Measurements from ENCODE around the gene DDX20. TPM values are rescaled to one million over a fixed set of nuclear protein-coding genes. Genes with fewer than 3 reads are reported as not detected.

The DDX20 gene
- total RNA-seq (10 to 100 TPM; 22.2 to 26.0 TPM), polyA plus RNA-seq (10 to 100 TPM; 10.1 to 13.9 TPM)

- Mint-ChIP-seq H3K27ac (peak within 1 kb of the TSS; percentile 97 to 100 (median 99)), H3K4me1 (peaks cover 26 to 36% (median 33%) of the 10 kb centered on the region in 4 donors), H3K36me3 (peaks cover 12 to 32% of the 10 kb centered on the region in 2 donors), H3K27me3 (peaks cover 0 to 2% of the 10 kb centered on the region in 2 donors), H3K9me3 (peaks cover 0 to 9% (median 0%) of the 10 kb centered on the region in 8 donors), H3K4me3 (peak within 1 kb of the TSS; percentile 90 to 100 (median 98))
- peak within 1 kb of the TSS; percentile 93 for H3K27ac ChIP-seq (ENCODE audit: low read depth, low read length)
- no peaks in the 10 kb centered on the region for H3K27me3 ChIP-seq (ENCODE audit: insufficient read depth, low read length)
- peak; percentile 94 to 96 (median 95) for DNase-seq
- peaks cover 20% of the 10 kb centered on the region for H3K4me1 ChIP-seq (ENCODE audit: insufficient read depth, low read length)
- peak within 1 kb of the TSS; percentile 63 to 92 for H3K4me3 ChIP-seq (ENCODE audit: low read length in 2 of 2)
- H3K36me3 ChIP-seq (ENCODE audit: insufficient read depth, low read length): peaks cover 17% of the 10 kb centered on the region
- POLR2A ChIA-PET (ENCODE audit: partially characterized antibody): interaction anchor here (0.6 to 4.0 kb wide), 24 partner anchors 10 to 968 kb away, joined by 3 to 47 read pairs (median 4); partner anchors contain the start of genes ATP5PB, INKA2, RAP1A and WDR77
- intact Hi-C loops (cut with micrococcal nuclease): loop anchor here (1.0 to 5.0 kb wide), 10 partner anchors 16 to 1417 kb away; partner anchors contain the start of genes ATP5PB, CAPZA1, INKA2 and LRIF1
- CTCF ChIA-PET (ENCODE audit: partially characterized antibody): interaction anchor here (0.7 to 8.0 kb wide), 16 partner anchors 8 to 534 kb away, joined by 3 to 73 read pairs (median 4); partner anchors contain the start of gene INKA2
- no peaks in the 10 kb centered on the region for H3K9me3 ChIP-seq (ENCODE audit: control insufficient read depth in 1 of 2, low read length in 2 of 2)
Measured at GRCh38 chr1:111755331-111756123, at the start of gene DDX20. Gene DDX20 (plus strand): TSS chr1:111755901. CDS start chr1:111755925, 24 bp downstream.

GRCh38 chr1:111706921-111707320 is 48.8 kb upstream of the DDX20 start:
- intact Hi-C loops (cut with micrococcal nuclease): loop anchor here (5.0 kb wide), 1 partner anchor 45 kb away; no protein-coding TSS in a partner anchor
- Mint-ChIP-seq H3K4me1 (peaks cover 0 to 8% (median 6%) of the 10 kb centered on the region in 4 donors), H3K36me3 (peaks cover 42 to 69% of the 10 kb centered on the region in 2 donors), H3K27me3 (no peaks in the 10 kb centered on the region), H3K27ac (peak overlapping the region in 6 of 7 donors; percentile 3 to 89 (median 71)), H3K4me3 (no peak overlapping the region), H3K9me3 (no peaks in the 10 kb centered on the region)
- Histone ChIP-seq H3K27me3 (ENCODE audit: insufficient read depth, low read length) (no peaks in the 10 kb centered on the region), H3K4me1 (ENCODE audit: insufficient read depth, low read length) (no peaks in the 10 kb centered on the region), H3K9me3 (ENCODE audit: control insufficient read depth in 1 of 2, low read length in 2 of 2) (no peaks in the 10 kb centered on the region), H3K36me3 (ENCODE audit: insufficient read depth, low read length) (peaks cover 61% of the 10 kb centered on the region), H3K4me3 (ENCODE audit: low read length in 2 of 2) (no peak overlapping the region), H3K27ac (ENCODE audit: low read depth, low read length) (no peak overlapping the region)
- DNase-seq: no peak
- CTCF ChIA-PET (ENCODE audit: partially characterized antibody): interaction anchor here (1.0 to 5.9 kb wide), 5 partner anchors 8 to 199 kb away, joined by 3 to 43 read pairs (median 3); no protein-coding TSS in a partner anchor
- POLR2A ChIA-PET (ENCODE audit: partially characterized antibody): interaction anchor here (0.9 kb wide), 1 partner anchor 198 kb away, joined by 3 read pairs; no protein-coding TSS in a partner anchor

GRCh38 chr1:111707906-111708305 is 47.8 kb upstream of the DDX20 start:
- POLR2A ChIA-PET (ENCODE audit: partially characterized antibody): interaction anchor here (0.9 kb wide), 1 partner anchor 199 kb away, joined by 3 read pairs; no protein-coding TSS in a partner anchor
- intact Hi-C loops (cut with micrococcal nuclease): loop anchor here (5.0 kb wide), 1 partner anchor 46 kb away; no protein-coding TSS in a partner anchor
- Histone ChIP-seq H3K27ac (ENCODE audit: low read depth, low read length) (no peak overlapping the region), H3K4me3 (ENCODE audit: low read length in 2 of 2) (no peak overlapping the region), H3K4me1 (ENCODE audit: insufficient read depth, low read length) (no peaks in the 10 kb centered on the region), H3K9me3 (ENCODE audit: control insufficient read depth in 1 of 2, low read length in 2 of 2) (no peaks in the 10 kb centered on the region), H3K36me3 (ENCODE audit: insufficient read depth, low read length) (peaks cover 61% of the 10 kb centered on the region), H3K27me3 (ENCODE audit: insufficient read depth, low read length) (no peaks in the 10 kb centered on the region)
- peak overlapping the region in 5 of 7 donors; percentile 3 to 65 (median 50) for H3K27ac Mint-ChIP-seq
- CTCF ChIA-PET (ENCODE audit: partially characterized antibody): interaction anchor here (1.3 to 1.5 kb wide), 2 partner anchors 10 to 200 kb away, joined by 3 to 6 read pairs; no protein-coding TSS in a partner anchor
- H3K4me1 Mint-ChIP-seq: peaks cover 0 to 6% (median 6%) of the 10 kb centered on the region in 4 donors
- no peaks in the 10 kb centered on the region for H3K9me3 Mint-ChIP-seq
- H3K27me3 Mint-ChIP-seq: no peaks in the 10 kb centered on the region
- peaks cover 38 to 67% of the 10 kb centered on the region in 2 donors for H3K36me3 Mint-ChIP-seq
- DNase-seq: no peak
- no peak overlapping the region for H3K4me3 Mint-ChIP-seq

GRCh38 chr1:111709986-111710385 is 45.7 kb upstream of the DDX20 start:
- H3K27ac Mint-ChIP-seq: peak overlapping the region in 6 of 7 donors; percentile 0 to 58 (median 13)
- intact Hi-C loops (cut with micrococcal nuclease): loop anchor here (5.0 kb wide), 2 partner anchors 48 to 228 kb away; no protein-coding TSS in a partner anchor
- Histone ChIP-seq H3K4me3 (ENCODE audit: low read length in 2 of 2) (no peak overlapping the region), H3K27ac (ENCODE audit: low read depth, low read length) (no peak overlapping the region), H3K4me1 (ENCODE audit: insufficient read depth, low read length) (peaks cover 3% of the 10 kb centered on the region), H3K36me3 (ENCODE audit: insufficient read depth, low read length) (peaks cover 47% of the 10 kb centered on the region), H3K9me3 (ENCODE audit: control insufficient read depth in 1 of 2, low read length in 2 of 2) (no peaks in the 10 kb centered on the region), H3K27me3 (ENCODE audit: insufficient read depth, low read length) (no peaks in the 10 kb centered on the region)
- H3K9me3 Mint-ChIP-seq: no peaks in the 10 kb centered on the region
- no peak overlapping the region for H3K4me3 Mint-ChIP-seq
- DNase-seq: no peak
- no peaks in the 10 kb centered on the region for H3K27me3 Mint-ChIP-seq
- H3K36me3 Mint-ChIP-seq: peaks cover 27 to 58% of the 10 kb centered on the region in 2 donors
- POLR2A ChIA-PET (ENCODE audit: partially characterized antibody): no interaction called here
- peaks cover 0 to 7% (median 5%) of the 10 kb centered on the region in 4 donors for H3K4me1 Mint-ChIP-seq
- CTCF ChIA-PET (ENCODE audit: partially characterized antibody): interaction anchor here (1.0 to 7.4 kb wide), 3 partner anchors 44 to 201 kb away, joined by 3 to 73 read pairs (median 60); partner anchors contain the start of gene DDX20

- Histone ChIP-seq H3K9me3 (ENCODE audit: control insufficient read depth in 1 of 2, low read length in 2 of 2) (no peaks in the 10 kb centered on the region), H3K4me1 (ENCODE audit: insufficient read depth, low read length) (peaks cover 3% of the 10 kb centered on the region), H3K4me3 (ENCODE audit: low read length in 2 of 2) (no peak overlapping the region), H3K27me3 (ENCODE audit: insufficient read depth, low read length) (no peaks in the 10 kb centered on the region), H3K36me3 (ENCODE audit: insufficient read depth, low read length) (peaks cover 13% of the 10 kb centered on the region), H3K27ac (ENCODE audit: low read depth, low read length) (no peak overlapping the region)
- intact Hi-C loops (cut with micrococcal nuclease): no loop called here
- ChIA-PET CTCF (ENCODE audit: partially characterized antibody) (interaction anchor here (0.9 to 7.4 kb wide), 11 partner anchors 9 to 235 kb away, joined by 3 to 79 read pairs (median 31); partner anchors contain the start of genes DDX20 and INKA2), POLR2A (ENCODE audit: partially characterized antibody) (interaction anchor here (0.8 to 2.5 kb wide), 3 partner anchors 38 to 208 kb away, joined by 3 to 7 read pairs (median 3); no protein-coding TSS in a partner anchor)
- Mint-ChIP-seq H3K36me3 (peaks cover 5 to 22% of the 10 kb centered on the region in 2 donors), H3K4me1 (peaks cover 6 to 12% (median 10%) of the 10 kb centered on the region in 4 donors), H3K9me3 (peaks cover 0 to 4% (median 0%) of the 10 kb centered on the region in 8 donors), H3K27ac (peak overlapping the region in 1 of 7 donors; percentile 21), H3K27me3 (no peaks in the 10 kb centered on the region), H3K4me3 (peak overlapping the region in 1 of 8 donors; percentile 49)
- no peak for DNase-seq
Measured at GRCh38 chr1:111716333-111716732, 39.4 kb upstream of the DDX20 start.

GRCh38 chr1:111717450-111717849 is 38.3 kb upstream of the DDX20 start:
- ChIA-PET POLR2A (ENCODE audit: partially characterized antibody) (no interaction called here), CTCF (ENCODE audit: partially characterized antibody) (no interaction called here)
- H3K27me3 ChIP-seq (ENCODE audit: insufficient read depth, low read length): no peaks in the 10 kb centered on the region
- H3K4me3 ChIP-seq (ENCODE audit: low read length in 2 of 2): no peak overlapping the region
- DNase-seq: no peak
- peaks cover 13% of the 10 kb centered on the region for H3K36me3 ChIP-seq (ENCODE audit: insufficient read depth, low read length)
- Mint-ChIP-seq H3K27ac (peak overlapping the region in 4 of 7 donors; percentile 1 to 71 (median 27)), H3K4me3 (peak overlapping the region in 1 of 8 donors; percentile 33), H3K4me1 (peaks cover 8 to 18% (median 11%) of the 10 kb centered on the region in 4 donors), H3K36me3 (peaks cover 5 to 15% of the 10 kb centered on the region in 2 donors), H3K9me3 (peaks cover 0 to 4% (median 0%) of the 10 kb centered on the region in 8 donors), H3K27me3 (no peaks in the 10 kb centered on the region)
- intact Hi-C loops (cut with micrococcal nuclease): no loop called here
- H3K9me3 ChIP-seq (ENCODE audit: control insufficient read depth in 1 of 2, low read length in 2 of 2): no peaks in the 10 kb centered on the region
- H3K27ac ChIP-seq (ENCODE audit: low read depth, low read length): no peak overlapping the region
- peaks cover 3% of the 10 kb centered on the region for H3K4me1 ChIP-seq (ENCODE audit: insufficient read depth, low read length)
